ENCODE data around the gene WDR90. TPM values are rescaled to one million over a fixed set of nuclear protein-coding genes. Genes with fewer than 3 reads are reported as not detected.

The WDR90 gene
- total and polyA plus RNA-seq, 7 experiments from 2014 or later = 0.56 to 70.6 (median 12.3) TPM

- H3K9me3 ChIP-seq (ENCODE audit: control insufficient read depth in 2 of 3, low read length in 3 of 3) = no peaks in the 10 kb centered on the region
- Mint-ChIP-seq H3K27me3 (no peaks in the 10 kb centered on the region), H3K9me3 (no peaks in the 10 kb centered on the region), H3K4me1 (peaks cover 0 to 14% (median 5%) of the 10 kb centered on the region in 7 donors), H3K36me3 (no peaks in the 10 kb centered on the region), H3K4me3 (peak overlapping the region in 1 of 10 donors; percentile 53), H3K27ac (no peak overlapping the region)
- ATAC-seq (no peak), DNase-seq (no peak)
- H3K36me3 ChIP-seq (ENCODE audit: control insufficient read depth in 2 of 3, insufficient read depth in 3 of 3, low read length in 3 of 3) = no peaks in the 10 kb centered on the region
- ChIA-PET POLR2A (interaction anchor here (0.8 to 1.4 kb wide), 2 partner anchors 16 to 108 kb away, joined by 3 to 4 read pairs; partner anchors contain the start of gene METTL26), CTCF (interaction anchor here (0.5 kb wide), 1 partner anchor 15 kb away, joined by 3 read pairs; no protein-coding TSS in a partner anchor)
- intact Hi-C loops (cut with micrococcal nuclease) = no loop called here
- H3K4me3 ChIP-seq (ENCODE audit: low read length) = no peak overlapping the region
- H3K27me3 ChIP-seq (ENCODE audit: control insufficient read depth in 2 of 2, insufficient read depth in 2 of 2, low read length in 2 of 2) = no peaks in the 10 kb centered on the region
- H3K27ac ChIP-seq (ENCODE audit: low read depth, low read length) = no peak overlapping the region
- H3K4me1 ChIP-seq (ENCODE audit: control insufficient read depth in 2 of 2, insufficient read depth in 2 of 2, low read length in 2 of 2) = peaks cover 6 to 9% of the 10 kb centered on the region in 2 donors
These were observed 3.5 kb downstream of the WDR90 start for GRCh38 chr16:652454-653305.

GRCh38 chr16:654034-654433 is 4.9 kb downstream of the WDR90 start:
- H3K9me3 ChIP-seq (ENCODE audit: control insufficient read depth in 2 of 3, low read length in 3 of 3) = no peaks in the 10 kb centered on the region
- H3K27ac ChIP-seq (ENCODE audit: low read depth, low read length) = no peak overlapping the region
- POLR2A ChIA-PET = interaction anchor here (0.6 to 1.4 kb wide), 2 partner anchors 17 to 1314 kb away, joined by 3 read pairs; partner anchors contain the start of gene METTL26
- no peaks in the 10 kb centered on the region for H3K9me3 Mint-ChIP-seq
- H3K27me3 Mint-ChIP-seq = no peaks in the 10 kb centered on the region
- no peak for DNase-seq
- H3K36me3 Mint-ChIP-seq = no peaks in the 10 kb centered on the region
- H3K27ac Mint-ChIP-seq = no peak overlapping the region
- H3K4me3 Mint-ChIP-seq = no peak overlapping the region
- H3K36me3 ChIP-seq (ENCODE audit: control insufficient read depth in 2 of 3, insufficient read depth in 3 of 3, low read length in 3 of 3) = no peaks in the 10 kb centered on the region
- CTCF ChIA-PET = interaction anchor here (0.6 kb wide), 1 partner anchor 9 kb away, joined by 3 read pairs; no protein-coding TSS in a partner anchor
- H3K4me1 Mint-ChIP-seq = peaks cover 0 to 5% (median 0%) of the 10 kb centered on the region in 7 donors
- no peaks in the 10 kb centered on the region for H3K4me1 ChIP-seq (ENCODE audit: control insufficient read depth in 2 of 2, insufficient read depth in 2 of 2, low read length in 2 of 2)
- H3K4me3 ChIP-seq (ENCODE audit: low read length) = no peak overlapping the region
- no peak for ATAC-seq
- intact Hi-C loops (cut with micrococcal nuclease) = no loop called here
- no peaks in the 10 kb centered on the region for H3K27me3 ChIP-seq (ENCODE audit: control insufficient read depth in 2 of 2, insufficient read depth in 2 of 2, low read length in 2 of 2)

DNA sequence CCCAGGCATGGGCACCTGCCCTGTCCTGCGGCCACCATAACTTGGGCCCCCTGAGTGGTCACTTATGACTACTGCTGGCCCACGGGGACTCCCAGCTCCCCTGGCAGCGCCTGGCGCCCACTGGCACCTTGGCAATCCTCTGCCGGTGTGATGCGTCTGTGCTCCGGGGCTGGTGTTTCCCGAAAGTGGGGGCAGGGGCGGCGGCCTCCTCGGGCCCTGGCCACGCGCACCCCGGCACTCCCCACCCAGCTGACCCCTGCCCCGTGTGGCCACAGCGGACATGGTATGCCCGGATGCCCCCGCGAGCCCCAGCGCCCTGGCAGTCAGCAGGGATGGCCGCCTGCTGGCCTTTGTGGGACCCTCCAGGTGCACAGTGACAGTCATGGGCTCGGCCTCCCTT is 8.3 kb downstream of the WDR90 start:
- intact Hi-C loops (cut with micrococcal nuclease) = no loop called here
- ChIA-PET CTCF (no interaction called here), POLR2A (interaction anchor here (1.0 kb wide), 2 partner anchors 11 to 38 kb away, joined by 3 read pairs; no protein-coding TSS in a partner anchor)
- Histone ChIP-seq H3K36me3 (ENCODE audit: control insufficient read depth in 2 of 3, insufficient read depth in 3 of 3, low read length in 3 of 3) (no peaks in the 10 kb centered on the region), H3K27ac (ENCODE audit: low read depth, low read length) (no peak overlapping the region), H3K27me3 (ENCODE audit: control insufficient read depth in 2 of 2, insufficient read depth in 2 of 2, low read length in 2 of 2) (no peaks in the 10 kb centered on the region), H3K4me1 (ENCODE audit: control insufficient read depth in 2 of 2, insufficient read depth in 2 of 2, low read length in 2 of 2) (peaks cover 0 to 7% of the 10 kb centered on the region in 2 donors), H3K4me3 (ENCODE audit: low read length) (no peak overlapping the region), H3K9me3 (ENCODE audit: control insufficient read depth in 2 of 3, low read length in 3 of 3) (no peaks in the 10 kb centered on the region)
- Mint-ChIP-seq H3K4me1 (peaks cover 0 to 9% (median 4%) of the 10 kb centered on the region in 7 donors), H3K27ac (no peak overlapping the region), H3K27me3 (no peaks in the 10 kb centered on the region), H3K4me3 (no peak overlapping the region), H3K9me3 (no peaks in the 10 kb centered on the region), H3K36me3 (no peaks in the 10 kb centered on the region)
- no peak for DNase-seq
- no peak for ATAC-seq

DNA sequence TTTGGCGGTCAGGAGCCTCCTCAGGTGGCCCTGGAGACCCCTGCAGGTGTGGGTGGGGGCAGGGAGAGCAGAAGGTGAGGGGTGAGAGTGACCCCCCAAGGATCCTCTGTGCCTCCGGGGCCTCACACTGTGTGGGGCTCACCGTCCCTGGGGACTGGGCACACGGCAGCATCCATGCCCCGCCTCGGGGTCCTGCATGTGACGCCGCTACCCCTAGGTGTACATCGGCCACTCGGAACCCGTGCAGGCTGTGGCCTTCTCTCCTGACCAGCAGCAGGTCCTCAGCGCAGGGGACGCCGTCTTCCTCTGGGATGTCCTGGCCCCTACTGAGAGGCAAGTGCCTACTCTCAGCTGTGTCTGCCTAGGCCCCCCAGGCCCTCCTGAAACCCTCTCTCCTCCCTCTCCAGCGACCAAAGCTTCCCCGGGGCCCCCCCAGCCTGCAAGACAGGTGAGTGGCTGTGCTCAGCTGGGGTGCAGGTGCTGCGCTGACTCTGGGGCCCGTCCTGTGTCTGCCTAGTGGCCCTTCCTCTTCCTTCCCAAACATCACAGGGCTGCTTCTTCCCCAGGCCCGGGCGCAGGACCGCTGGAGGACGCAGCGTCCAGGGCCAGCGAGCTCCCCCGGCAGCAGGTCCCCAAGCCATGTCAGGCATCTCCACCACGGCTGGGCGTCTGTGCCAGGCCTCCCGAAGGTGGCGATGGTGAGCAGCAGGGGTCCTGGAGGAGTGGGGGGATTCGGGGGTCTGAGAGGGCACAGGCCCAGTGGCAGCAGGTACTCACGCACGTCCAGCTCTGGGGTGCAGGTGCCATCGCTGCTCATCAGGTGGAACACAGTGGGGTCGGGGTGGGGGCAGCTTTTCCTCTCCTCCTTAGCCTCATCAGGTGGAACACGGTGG is 9.8 kb downstream of the WDR90 start:
- H3K36me3 ChIP-seq (ENCODE audit: control insufficient read depth in 2 of 3, insufficient read depth in 3 of 3, low read length in 3 of 3) = no peaks in the 10 kb centered on the region
- no peak overlapping the region for H3K4me3 Mint-ChIP-seq
- CTCF ChIA-PET = interaction anchor here (0.6 kb wide), 1 partner anchor 68 kb away, joined by 3 read pairs; the partner anchor contains the start of gene HAGHL

DNA sequence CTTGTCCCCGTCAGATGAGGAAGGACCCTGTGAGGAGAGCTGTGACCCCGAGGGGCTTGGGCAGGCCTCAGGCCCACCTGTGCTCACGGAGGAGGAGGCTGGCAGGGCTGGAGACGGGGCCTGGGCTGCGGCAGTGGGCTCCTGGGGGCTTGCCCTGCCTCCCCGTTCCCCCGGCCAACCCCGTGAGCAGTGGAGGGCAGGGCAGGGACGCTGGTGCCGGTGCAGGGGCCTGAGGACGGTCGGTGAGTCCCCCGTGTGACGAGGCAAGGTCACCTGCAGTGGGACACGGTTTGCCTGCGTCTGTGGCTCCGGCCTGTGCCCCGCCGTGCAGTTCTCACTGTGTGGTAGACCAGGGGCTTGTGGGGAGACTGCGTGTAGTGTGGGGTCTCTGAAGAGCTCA is 10.5 kb downstream of the WDR90 start:
- ATAC-seq = no peak
- no peaks in the 10 kb centered on the region for H3K9me3 ChIP-seq (ENCODE audit: control insufficient read depth in 2 of 3, low read length in 3 of 3)
- intact Hi-C loops (cut with micrococcal nuclease) = loop anchor here in 1 of 2 donors (2.0 kb wide), 3 partner anchors 19 to 307 kb away; partner anchors contain the start of genes AXIN1 and METTL26
- Mint-ChIP-seq H3K36me3 (no peaks in the 10 kb centered on the region), H3K27me3 (no peaks in the 10 kb centered on the region), H3K4me1 (peaks cover 0 to 9% (median 4%) of the 10 kb centered on the region in 7 donors), H3K4me3 (no peak overlapping the region), H3K9me3 (no peaks in the 10 kb centered on the region), H3K27ac (no peak overlapping the region)
- ChIA-PET POLR2A (no interaction called here), CTCF (interaction anchor here (0.6 kb wide), 1 partner anchor 67 kb away, joined by 3 read pairs; the partner anchor contains the start of gene HAGHL)
- no peaks in the 10 kb centered on the region for H3K36me3 ChIP-seq (ENCODE audit: control insufficient read depth in 2 of 3, insufficient read depth in 3 of 3, low read length in 3 of 3)
- no peaks in the 10 kb centered on the region for H3K27me3 ChIP-seq (ENCODE audit: control insufficient read depth in 2 of 2, insufficient read depth in 2 of 2, low read length in 2 of 2)
- H3K4me3 ChIP-seq (ENCODE audit: low read length) = no peak overlapping the region
- peaks cover 0 to 7% of the 10 kb centered on the region in 2 donors for H3K4me1 ChIP-seq (ENCODE audit: control insufficient read depth in 2 of 2, insufficient read depth in 2 of 2, low read length in 2 of 2)
- no peak overlapping the region for H3K27ac ChIP-seq (ENCODE audit: low read depth, low read length)
- DNase-seq = no peak

More for the DNA sequence above, 9.8 kb downstream of the WDR90 start:
- DNase-seq = no peak
- Histone ChIP-seq H3K27me3 (ENCODE audit: control insufficient read depth in 2 of 2, insufficient read depth in 2 of 2, low read length in 2 of 2) (no peaks in the 10 kb centered on the region), H3K4me1 (ENCODE audit: control insufficient read depth in 2 of 2, insufficient read depth in 2 of 2, low read length in 2 of 2) (peaks cover 0 to 7% of the 10 kb centered on the region in 2 donors), H3K27ac (ENCODE audit: low read depth, low read length) (no peak overlapping the region), H3K9me3 (ENCODE audit: control insufficient read depth in 2 of 3, low read length in 3 of 3) (no peaks in the 10 kb centered on the region), H3K4me3 (ENCODE audit: low read length) (no peak overlapping the region)
- no peaks in the 10 kb centered on the region for H3K9me3 Mint-ChIP-seq
- POLR2A ChIA-PET = no interaction called here
- ATAC-seq = no peak
- H3K27ac Mint-ChIP-seq = no peak overlapping the region
- intact Hi-C loops (cut with micrococcal nuclease) = no loop called here
- H3K4me1 Mint-ChIP-seq = peaks cover 0 to 9% (median 4%) of the 10 kb centered on the region in 7 donors
- H3K27me3 Mint-ChIP-seq = no peaks in the 10 kb centered on the region
- no peaks in the 10 kb centered on the region for H3K36me3 Mint-ChIP-seq

GRCh38 chr16:660132-660458 is 10.9 kb downstream of the WDR90 start:
- H3K27me3 ChIP-seq (ENCODE audit: control insufficient read depth in 2 of 2, insufficient read depth in 2 of 2, low read length in 2 of 2) = no peaks in the 10 kb centered on the region
- Mint-ChIP-seq H3K9me3 (no peaks in the 10 kb centered on the region), H3K27ac (no peak overlapping the region), H3K36me3 (no peaks in the 10 kb centered on the region), H3K27me3 (no peaks in the 10 kb centered on the region), H3K4me1 (peaks cover 0 to 9% (median 4%) of the 10 kb centered on the region in 7 donors), H3K4me3 (no peak overlapping the region)
- intact Hi-C loops (cut with micrococcal nuclease) = loop anchor here in 1 of 2 donors (2.0 kb wide), 3 partner anchors 19 to 307 kb away; partner anchors contain the start of genes AXIN1 and METTL26
- ATAC-seq (no peak), DNase-seq (no peak)
- ChIA-PET CTCF (no interaction called here), POLR2A (no interaction called here)
- no peak overlapping the region for H3K4me3 ChIP-seq (ENCODE audit: low read length)
- H3K9me3 ChIP-seq (ENCODE audit: control insufficient read depth in 2 of 3, low read length in 3 of 3) = no peaks in the 10 kb centered on the region
- peak overlapping the region; percentile 3 for H3K27ac ChIP-seq (ENCODE audit: low read depth, low read length)
- no peaks in the 10 kb centered on the region for H3K36me3 ChIP-seq (ENCODE audit: control insufficient read depth in 2 of 3, insufficient read depth in 3 of 3, low read length in 3 of 3)
- peaks cover 0 to 7% of the 10 kb centered on the region in 2 donors for H3K4me1 ChIP-seq (ENCODE audit: control insufficient read depth in 2 of 2, insufficient read depth in 2 of 2, low read length in 2 of 2)

Data from naive thymus-derived CD4-positive, alpha-beta T cell (primary cell).